Skeletal muscle satellite cell (primary cell): ENCODE data around the gene SRCAP.

ENCODE experiments used
- H3K27me3 ChIP-seq: 2 replicates; pipeline ENCODE4 v1.7.0; 2013; ENCODE audit warnings: low read length; ENCODE audit not compliant: control insufficient read depth, insufficient read depth
- H3K36me3 ChIP-seq: 2 replicates; pipeline ENCODE4 v1.7.0; 2013; ENCODE audit warnings: mild to moderate bottlenecking, control low read depth, low read length; ENCODE audit not compliant: insufficient read depth
- H3K4me1 ChIP-seq: 2 replicates; pipeline ENCODE4 v1.7.0; 2013; ENCODE audit warnings: low read length; ENCODE audit not compliant: control insufficient read depth, insufficient read depth
- H3K4me2 ChIP-seq: 2 replicates; pipeline ENCODE4 v1.7.0; 2013; ENCODE audit warnings: mild to moderate bottlenecking, low read length
- H3K4me3 ChIP-seq: 2 replicates; pipeline ENCODE4 v1.7.0; 2013; ENCODE audit warnings: low read length
- H3K9ac ChIP-seq: 2 replicates; pipeline ENCODE4 v1.7.0; 2013; ENCODE audit warnings: mild to moderate bottlenecking, low read depth, low read length, moderate library complexity
- H3K9me3 ChIP-seq: replicated peaks from 2 replicates; pipeline ENCODE4 v1.7.0; 2013; ENCODE audit warnings: mild to moderate bottlenecking, control low read depth, low read length

The SRCAP gene

DNA sequence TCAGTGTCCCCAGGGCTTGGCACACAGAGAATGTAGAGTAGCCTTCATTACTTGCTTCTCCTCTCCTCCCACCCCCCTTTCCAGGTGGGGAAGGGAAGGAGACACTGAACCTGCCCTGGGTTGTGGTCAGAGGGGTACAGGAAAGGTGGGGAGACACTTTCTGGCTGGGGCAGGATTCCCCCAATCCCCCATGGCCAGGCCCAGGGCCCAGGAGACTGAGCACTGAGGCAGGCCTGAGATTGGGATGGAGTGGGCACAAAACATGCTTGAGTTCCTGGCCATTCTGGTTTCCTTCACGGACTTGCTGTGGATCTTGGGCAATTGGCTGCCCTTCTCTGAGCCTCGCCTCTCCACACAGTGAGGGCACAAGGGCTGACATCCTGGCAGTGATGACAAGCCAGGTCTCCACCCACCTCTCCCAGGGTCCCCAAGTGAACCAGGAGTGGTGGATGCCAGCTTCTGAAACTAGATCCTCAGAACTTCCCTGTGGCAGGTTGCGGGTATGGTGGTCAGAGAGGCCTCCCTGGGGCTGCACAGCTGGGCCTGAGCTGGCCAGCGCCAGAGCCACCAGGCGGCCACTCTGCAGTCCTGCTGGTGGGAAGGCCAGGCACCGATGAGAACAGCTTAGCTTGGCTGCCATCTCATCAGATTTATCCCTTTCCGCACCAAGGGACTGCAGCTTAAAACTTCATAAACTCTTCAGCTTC lies 78.8 kb downstream of the SRCAP start:
- H3K9me3 ChIP-seq: no peaks in the 10 kb centered on the region
- no peaks in the 10 kb centered on the region for H3K27me3 ChIP-seq
- no peak overlapping the region for H3K9ac ChIP-seq
- peaks cover 23% of the 10 kb centered on the region for H3K4me1 ChIP-seq
- no peak overlapping the region for H3K4me2 ChIP-seq
- H3K36me3 ChIP-seq: peaks cover 35% of the 10 kb centered on the region
- no peak overlapping the region for H3K4me3 ChIP-seq

- Histone ChIP-seq H3K4me3 (no peak overlapping the region), H3K36me3 (peaks cover 33% of the 10 kb centered on the region)
Measured at GRCh38 chr16:30778549-30779244, 79.7 kb downstream of the SRCAP start.

DNA sequence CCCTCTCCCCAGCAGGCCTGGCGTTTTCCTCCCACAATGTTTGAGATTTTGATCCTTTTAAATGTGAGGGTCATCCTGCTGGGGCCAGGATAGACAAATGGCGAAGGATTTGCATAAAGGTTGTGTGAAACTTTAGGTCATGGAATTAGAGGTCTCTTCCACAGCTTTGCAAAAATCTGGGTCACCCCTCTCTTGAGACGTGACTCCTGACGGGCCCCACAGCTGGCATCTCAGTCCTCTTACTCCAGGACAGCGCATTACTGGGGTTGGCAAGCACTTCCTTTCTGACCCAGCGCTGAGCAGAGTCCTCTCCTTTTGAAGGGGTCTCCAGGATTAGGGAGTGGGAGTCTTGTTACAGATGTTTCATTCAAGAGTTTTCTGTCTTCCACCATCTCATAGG lies 80.6 kb downstream of the SRCAP start:
- Histone ChIP-seq H3K36me3 (peaks cover 29% of the 10 kb centered on the region), H3K4me3 (no peak overlapping the region), H3K4me2 (no peak overlapping the region), H3K4me1 (peaks cover 19% of the 10 kb centered on the region), H3K27me3 (no peaks in the 10 kb centered on the region), H3K9ac (no peak overlapping the region), H3K9me3 (no peaks in the 10 kb centered on the region)

More at GRCh38 chr16:30778549-30779244, 79.7 kb downstream of the SRCAP start:
- H3K4me1 ChIP-seq: peaks cover 23% of the 10 kb centered on the region
- no peak overlapping the region for H3K9ac ChIP-seq
- H3K4me2 ChIP-seq: no peak overlapping the region
- H3K9me3 ChIP-seq: no peaks in the 10 kb centered on the region
- no peaks in the 10 kb centered on the region for H3K27me3 ChIP-seq

- Histone ChIP-seq H3K9me3 (no peaks in the 10 kb centered on the region), H3K27me3 (no peaks in the 10 kb centered on the region), H3K9ac (no peak overlapping the region), H3K36me3 (peaks cover 30% of the 10 kb centered on the region), H3K4me3 (no peak overlapping the region), H3K4me2 (no peak overlapping the region), H3K4me1 (peaks cover 15% of the 10 kb centered on the region)
Measured at GRCh38 chr16:30780021-30780420, 81.0 kb downstream of the SRCAP start.

GRCh38 chr16:30780549-30780948 lies 81.6 kb downstream of the SRCAP start:
- no peak overlapping the region for H3K9ac ChIP-seq
- H3K9me3 ChIP-seq: no peaks in the 10 kb centered on the region
- H3K4me1 ChIP-seq: peaks cover 16% of the 10 kb centered on the region
- H3K27me3 ChIP-seq: no peaks in the 10 kb centered on the region
- no peak overlapping the region for H3K4me3 ChIP-seq
- peaks cover 34% of the 10 kb centered on the region for H3K36me3 ChIP-seq
- H3K4me2 ChIP-seq: no peak overlapping the region

DNA sequence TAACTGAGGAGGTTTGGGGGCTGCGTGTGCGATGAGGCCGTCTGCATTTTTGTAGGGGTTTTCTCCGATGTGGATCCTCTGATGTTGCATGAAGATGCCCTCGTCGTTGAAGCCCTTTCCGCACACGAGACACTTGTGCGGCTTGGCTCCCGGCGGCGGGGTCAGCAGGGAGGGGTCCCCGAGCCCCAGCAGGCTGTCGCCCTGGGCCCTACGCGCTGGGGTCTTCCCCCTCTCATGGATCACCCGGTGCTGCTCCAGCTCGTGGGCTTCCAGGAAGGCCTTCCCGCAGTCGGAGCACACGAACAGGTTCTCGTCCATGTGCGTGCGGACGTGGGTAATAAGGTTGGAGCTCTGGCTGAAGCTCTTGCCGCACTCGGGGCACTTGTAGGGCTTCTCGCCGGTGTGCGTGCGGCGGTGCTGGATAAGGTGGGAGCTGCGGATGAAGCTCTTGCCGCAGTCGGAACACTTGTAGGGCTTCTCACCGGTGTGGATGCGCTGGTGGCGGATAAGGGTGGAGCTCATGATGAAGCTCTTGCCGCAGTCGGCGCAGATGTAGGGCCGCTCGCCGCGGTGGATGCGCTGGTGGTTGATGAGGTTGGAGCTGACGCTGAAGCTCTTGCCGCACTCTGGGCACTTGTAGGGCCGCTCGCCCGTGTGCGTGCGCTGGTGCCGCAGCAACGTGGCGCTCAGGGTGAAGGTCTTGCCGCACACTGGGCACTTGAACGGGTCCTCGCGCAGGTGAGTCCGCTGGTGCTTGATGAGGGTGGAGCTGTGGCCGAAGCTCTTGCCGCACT lies 83.7 kb downstream of the SRCAP start:
- no peak overlapping the region for H3K9ac ChIP-seq
- no peaks in the 10 kb centered on the region for H3K27me3 ChIP-seq
- H3K36me3 ChIP-seq: peaks cover 34% of the 10 kb centered on the region
- H3K4me1 ChIP-seq: peaks cover 14% of the 10 kb centered on the region
- H3K4me2 ChIP-seq: no peak overlapping the region
- H3K9me3 ChIP-seq: no peaks in the 10 kb centered on the region
- no peak overlapping the region for H3K4me3 ChIP-seq

DNA sequence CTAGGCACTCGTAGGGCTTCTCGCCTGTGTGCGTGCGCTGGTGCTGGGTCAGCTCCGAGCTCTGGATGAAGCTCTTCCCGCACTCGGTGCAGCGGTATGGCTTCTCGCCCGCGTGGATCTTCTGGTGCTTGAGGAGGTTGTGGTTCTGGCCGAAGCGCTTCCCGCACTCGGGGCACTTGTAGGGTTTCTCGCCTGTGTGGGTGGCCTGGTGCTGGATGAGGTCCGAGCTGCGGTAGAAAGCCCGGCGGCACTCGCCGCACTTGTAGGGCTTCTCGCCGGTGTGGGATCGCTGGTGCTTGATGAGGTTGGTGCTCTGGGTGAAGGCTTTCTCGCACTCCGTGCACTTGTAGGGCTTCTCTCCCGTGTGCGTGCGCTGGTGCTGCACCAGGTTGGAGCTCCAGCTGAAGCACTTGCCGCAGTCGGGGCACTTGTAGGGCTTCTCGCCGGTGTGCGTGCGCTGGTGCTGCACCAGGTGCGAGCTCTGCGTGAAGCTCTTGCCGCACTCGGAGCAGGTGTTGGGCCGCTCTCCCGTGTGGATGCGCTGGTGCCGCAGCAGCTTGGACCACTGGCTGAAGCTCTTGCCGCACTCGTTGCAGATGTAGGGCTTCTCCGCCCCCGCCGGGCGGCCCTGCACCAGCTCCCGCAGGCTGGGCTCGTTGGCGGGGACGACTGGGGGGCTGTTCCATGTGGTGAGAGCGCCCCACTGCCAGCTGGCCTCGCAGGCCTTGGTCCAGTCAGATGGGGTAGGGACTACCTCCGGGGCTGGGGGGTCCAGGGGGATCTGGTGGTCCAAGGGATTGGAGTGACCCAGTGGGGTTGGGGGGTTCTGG lies 84.5 kb downstream of the SRCAP start:
- H3K36me3 ChIP-seq: peaks cover 34% of the 10 kb centered on the region

GRCh38 chr16:30784215-30784614 lies 85.2 kb downstream of the SRCAP start:
- H3K4me2 ChIP-seq: no peak overlapping the region
- peaks cover 34% of the 10 kb centered on the region for H3K36me3 ChIP-seq
- H3K4me3 ChIP-seq: no peak overlapping the region
- no peak overlapping the region for H3K9ac ChIP-seq
- no peaks in the 10 kb centered on the region for H3K27me3 ChIP-seq
- no peaks in the 10 kb centered on the region for H3K9me3 ChIP-seq
- peaks cover 18% of the 10 kb centered on the region for H3K4me1 ChIP-seq

More for the DNA sequence above, 84.5 kb downstream of the SRCAP start:
- Histone ChIP-seq H3K4me2 (no peak overlapping the region), H3K4me3 (no peak overlapping the region), H3K9ac (no peak overlapping the region), H3K27me3 (no peaks in the 10 kb centered on the region), H3K9me3 (no peaks in the 10 kb centered on the region), H3K4me1 (peaks cover 18% of the 10 kb centered on the region)

DNA sequence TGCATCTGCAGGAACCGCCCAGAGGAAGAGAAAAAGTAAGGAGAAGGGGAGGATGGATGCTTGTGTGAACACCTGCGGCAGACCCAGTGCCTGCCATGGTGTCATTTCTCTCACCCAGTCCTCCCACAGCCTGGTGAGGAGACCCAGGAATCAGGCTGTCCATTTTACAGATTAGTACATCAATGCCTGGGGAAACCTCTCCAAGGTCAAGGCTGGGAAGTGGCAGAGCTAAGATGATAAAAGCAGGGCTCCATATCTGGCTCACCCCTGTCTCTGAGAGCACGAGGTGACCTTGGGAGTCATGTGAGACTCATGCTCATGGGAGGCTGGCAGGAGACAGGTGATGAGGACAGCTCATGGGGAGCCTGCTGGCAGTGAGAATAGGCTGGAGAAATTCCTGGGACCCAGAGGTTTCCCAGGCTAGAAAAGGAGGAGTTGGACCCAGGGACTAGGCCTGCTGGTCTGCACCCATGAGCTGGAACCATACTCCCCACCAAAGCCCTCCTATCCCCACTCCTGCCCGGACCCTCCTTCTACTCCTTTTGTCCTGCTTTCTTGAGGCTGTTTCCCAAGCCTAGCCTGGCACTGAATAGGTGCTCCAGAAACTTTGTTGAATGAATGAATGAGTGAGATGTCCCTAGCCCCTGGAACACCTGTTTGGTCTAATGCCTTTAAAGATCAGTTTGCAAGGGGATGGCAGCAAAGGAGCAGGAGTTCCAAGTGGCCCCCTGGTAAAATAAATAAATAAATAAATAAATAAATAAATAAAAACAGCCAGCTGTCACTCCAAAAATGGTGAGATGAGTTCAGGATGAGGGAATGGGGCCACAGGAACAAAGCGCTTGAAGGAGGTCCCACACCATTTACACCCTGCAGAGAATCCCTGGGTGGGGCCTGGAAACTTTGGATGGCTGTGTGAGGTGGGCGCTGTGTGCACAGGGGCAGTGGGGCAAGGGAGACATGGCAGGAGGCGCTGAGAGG lies 86.4 kb downstream of the SRCAP start:
- H3K4me3 ChIP-seq: peak overlapping the region; percentile 98
- peaks cover 28% of the 10 kb centered on the region for H3K36me3 ChIP-seq
- H3K27me3 ChIP-seq: no peaks in the 10 kb centered on the region
- H3K9ac ChIP-seq: peak overlapping the region; percentile 99
- H3K9me3 ChIP-seq: no peaks in the 10 kb centered on the region
- H3K4me1 ChIP-seq: peaks cover 18% of the 10 kb centered on the region
- peak overlapping the region; percentile 94 for H3K4me2 ChIP-seq
